ENCODE data around the gene ADAMTS15.

ADAMTS15 gene, protein sequence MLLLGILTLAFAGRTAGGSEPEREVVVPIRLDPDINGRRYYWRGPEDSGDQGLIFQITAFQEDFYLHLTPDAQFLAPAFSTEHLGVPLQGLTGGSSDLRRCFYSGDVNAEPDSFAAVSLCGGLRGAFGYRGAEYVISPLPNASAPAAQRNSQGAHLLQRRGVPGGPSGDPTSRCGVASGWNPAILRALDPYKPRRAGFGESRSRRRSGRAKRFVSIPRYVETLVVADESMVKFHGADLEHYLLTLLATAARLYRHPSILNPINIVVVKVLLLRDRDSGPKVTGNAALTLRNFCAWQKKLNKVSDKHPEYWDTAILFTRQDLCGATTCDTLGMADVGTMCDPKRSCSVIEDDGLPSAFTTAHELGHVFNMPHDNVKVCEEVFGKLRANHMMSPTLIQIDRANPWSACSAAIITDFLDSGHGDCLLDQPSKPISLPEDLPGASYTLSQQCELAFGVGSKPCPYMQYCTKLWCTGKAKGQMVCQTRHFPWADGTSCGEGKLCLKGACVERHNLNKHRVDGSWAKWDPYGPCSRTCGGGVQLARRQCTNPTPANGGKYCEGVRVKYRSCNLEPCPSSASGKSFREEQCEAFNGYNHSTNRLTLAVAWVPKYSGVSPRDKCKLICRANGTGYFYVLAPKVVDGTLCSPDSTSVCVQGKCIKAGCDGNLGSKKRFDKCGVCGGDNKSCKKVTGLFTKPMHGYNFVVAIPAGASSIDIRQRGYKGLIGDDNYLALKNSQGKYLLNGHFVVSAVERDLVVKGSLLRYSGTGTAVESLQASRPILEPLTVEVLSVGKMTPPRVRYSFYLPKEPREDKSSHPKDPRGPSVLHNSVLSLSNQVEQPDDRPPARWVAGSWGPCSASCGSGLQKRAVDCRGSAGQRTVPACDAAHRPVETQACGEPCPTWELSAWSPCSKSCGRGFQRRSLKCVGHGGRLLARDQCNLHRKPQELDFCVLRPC

DNA sequence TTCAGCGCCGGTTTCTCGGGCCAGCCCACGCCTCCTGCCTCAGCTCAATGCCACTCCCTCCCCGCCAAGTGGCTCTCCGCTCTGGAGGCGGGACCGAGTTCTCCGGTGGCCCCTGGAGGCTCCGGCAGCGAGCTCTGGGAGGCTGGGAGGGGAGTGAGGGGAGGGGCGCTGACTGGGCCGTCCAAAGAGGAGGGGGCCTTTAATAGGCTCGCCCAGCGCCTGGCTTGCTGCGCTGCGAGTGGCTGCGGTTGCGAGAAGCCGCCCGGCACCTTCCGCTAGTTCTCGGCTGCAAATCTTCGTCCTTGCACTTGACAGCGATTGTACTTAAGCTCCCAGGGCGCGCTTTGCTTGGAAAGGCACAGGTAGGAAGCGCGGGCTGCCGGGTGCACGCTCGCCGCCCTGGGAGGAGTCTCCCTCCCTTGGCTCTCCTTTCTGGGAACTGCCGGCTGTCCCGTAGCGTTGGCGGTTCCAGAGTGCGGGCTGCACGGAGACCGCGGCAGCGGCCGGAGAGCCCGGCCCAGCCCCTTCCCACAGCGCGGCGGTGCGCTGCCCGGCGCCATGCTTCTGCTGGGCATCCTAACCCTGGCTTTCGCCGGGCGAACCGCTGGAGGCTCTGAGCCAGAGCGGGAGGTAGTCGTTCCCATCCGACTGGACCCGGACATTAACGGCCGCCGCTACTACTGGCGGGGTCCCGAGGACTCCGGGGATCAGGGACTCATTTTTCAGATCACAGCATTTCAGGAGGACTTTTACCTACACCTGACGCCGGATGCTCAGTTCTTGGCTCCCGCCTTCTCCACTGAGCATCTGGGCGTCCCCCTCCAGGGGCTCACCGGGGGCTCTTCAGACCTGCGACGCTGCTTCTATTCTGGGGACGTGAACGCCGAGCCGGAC is at the start of gene ADAMTS15:
TSS of gene ADAMTS15 (plus strand) at position 230 of the 894 bp plus-strand sequence. CDS start at position 559, 329 bp downstream.
- peak; percentile 84 to 89 for DNase-seq

DNA sequence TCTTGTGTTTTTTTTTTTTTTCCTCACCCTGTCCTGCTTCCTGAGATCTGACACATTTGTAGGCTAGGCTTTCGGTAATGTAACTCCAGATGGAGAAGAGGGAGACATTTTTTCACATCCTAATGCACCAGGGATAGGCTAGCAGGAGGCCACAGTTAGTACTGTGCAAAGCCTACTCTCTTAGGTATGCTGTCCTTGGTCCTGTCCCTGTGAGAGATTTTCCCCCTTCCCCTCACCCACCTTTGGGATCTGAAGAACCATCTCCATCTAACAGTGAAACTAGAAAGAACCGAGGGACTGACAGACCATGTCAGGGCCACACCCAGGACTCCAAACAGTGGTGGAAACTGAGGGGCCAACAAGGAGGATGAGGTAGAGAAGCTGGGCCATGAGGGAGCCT is 49.2 kb upstream of the ADAMTS15 start:
- no peak for DNase-seq

DNA sequence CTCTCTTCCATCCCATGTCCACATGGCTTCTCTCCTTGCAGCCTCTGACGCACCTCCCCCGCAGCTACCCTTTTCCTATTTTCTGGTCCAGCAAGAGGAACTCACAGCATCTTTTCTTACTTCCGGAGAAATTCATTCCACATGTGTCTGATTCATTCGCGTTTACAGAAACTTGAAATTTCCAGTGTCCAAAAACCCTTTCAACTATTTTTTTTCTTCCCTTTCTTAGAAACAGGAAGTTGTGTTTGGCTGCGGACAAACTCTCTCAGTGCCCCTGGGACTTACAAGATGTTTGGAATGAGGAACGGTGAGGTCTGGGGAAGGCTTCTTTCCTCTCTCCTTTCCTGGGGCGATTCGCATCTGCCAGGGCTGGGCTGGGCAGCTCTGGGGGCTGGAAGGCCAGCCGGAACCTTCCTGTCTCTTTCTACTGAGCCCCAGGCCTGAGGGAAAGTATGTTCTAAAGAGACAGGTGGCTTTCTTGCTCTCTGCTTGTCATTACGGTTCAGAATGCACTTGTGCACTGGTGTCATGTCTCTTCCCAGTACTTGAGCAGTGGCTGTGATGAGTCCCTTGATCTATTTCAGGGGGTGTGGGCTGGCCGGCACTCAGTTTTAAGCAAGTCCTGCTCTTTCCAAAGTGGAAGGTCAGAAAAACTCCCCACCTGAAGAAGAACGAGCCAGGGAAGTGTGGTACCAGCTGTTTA is 47.5 kb upstream of the ADAMTS15 start:
- DNase-seq: no peak

DNA sequence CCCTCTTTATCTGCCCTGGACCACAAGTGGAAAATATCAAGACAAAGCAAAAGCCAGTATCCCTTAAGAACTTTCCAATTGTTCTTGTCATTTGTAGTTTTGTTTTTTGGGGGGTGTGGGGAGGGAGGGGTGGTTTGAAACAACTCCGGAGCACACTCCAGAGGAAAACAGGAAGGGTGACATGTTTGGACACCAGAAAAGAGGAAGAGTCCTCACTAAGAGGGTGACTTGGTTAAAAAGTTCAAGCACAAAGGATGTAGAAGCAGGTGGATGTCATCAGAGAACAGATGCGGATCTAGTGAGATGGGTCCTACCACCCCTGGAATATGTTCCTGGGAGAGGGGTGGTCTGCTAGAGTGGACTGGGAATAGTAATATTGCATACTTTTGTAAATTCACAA is 45.9 kb upstream of the ADAMTS15 start:
- DNase-seq: no peak

DNA sequence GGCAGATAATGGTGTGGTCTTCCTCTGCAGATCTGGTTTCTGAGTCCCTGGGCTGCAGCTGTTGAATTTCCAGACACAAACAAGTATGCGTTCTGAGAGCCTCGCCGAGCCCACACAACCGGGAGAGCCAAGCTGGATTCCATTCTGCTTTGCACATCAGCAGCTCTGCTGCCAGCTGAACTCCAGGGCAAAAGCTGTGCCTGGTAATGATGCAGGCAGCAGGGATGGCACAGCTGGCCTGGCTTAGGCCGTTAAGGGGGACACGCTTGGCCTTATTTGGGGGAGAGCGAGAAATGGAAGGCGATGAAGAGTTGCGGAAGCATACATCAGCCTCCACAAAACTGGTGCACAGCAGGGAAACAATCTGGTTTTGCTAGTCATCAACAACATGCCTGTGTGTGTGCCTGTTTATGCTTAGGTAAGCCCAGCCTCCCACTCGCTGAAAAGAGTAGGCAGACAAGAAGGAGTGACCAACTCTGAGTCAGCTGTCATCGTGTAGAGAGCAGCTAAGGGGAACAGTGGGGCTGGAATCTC is 45.1 kb upstream of the ADAMTS15 start:
- no peak for DNase-seq

DNA sequence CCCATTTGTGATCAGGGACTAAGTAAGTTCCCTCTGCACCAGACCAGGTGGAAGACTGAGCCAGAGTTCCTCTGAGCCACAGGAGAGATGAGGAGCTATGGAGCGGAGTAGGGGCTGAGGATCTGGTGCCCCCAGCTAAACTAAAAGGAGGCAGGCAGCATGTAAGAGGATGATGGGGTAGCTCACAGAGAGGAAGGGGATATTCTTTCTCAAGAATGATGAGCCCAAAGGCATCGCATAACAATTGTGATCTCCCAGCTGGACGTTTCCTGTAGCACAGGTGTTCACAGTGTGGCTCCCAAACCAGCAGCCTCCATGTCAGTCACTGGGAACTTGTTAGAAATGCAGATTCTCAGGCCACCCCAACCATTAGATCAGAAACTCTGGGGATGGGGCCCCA is 44.5 kb upstream of the ADAMTS15 start:
- no peak for DNase-seq

DNA sequence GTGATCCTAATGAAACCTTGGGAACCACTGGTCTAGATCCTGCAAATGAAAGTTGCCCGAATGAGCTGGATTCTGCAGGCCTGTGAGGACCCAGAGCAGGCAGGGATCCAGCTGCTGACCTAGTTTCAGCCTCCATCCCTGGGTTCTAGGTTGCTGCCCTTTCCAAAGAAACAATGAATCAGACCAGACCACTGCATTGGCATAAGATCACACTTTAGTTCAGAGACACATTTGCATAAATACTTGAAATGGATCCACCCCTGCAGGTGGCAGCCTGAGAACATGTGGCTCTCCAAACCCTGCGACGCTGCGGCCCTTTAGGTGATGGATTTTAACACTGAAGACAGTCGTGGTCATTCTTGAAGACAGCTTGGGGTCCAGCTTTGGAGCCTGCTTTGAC is 43.7 kb upstream of the ADAMTS15 start:
- DNase-seq: peak in 1 of 2 experiments; percentile 46

DNA sequence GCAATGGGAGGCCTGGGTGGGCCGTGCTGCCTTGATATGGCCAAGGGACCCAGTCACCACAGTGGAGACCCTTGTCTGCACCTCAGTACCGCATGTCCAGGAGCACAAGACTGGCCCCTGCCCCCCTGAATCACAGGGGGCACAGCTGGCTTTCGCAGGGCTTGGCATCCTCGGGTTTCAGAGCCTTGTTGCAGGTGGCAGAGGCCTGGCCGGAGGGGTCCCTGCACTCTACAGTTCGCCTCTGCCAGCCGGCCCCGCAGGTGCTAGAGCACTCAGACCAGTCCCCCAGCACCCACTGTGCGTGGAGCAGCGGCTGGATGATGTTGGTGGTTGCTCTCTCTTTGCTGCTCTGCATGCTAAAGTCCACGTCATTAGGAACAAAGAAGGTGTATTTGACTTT is 43.0 kb upstream of the ADAMTS15 start:
- no peak for DNase-seq

DNA sequence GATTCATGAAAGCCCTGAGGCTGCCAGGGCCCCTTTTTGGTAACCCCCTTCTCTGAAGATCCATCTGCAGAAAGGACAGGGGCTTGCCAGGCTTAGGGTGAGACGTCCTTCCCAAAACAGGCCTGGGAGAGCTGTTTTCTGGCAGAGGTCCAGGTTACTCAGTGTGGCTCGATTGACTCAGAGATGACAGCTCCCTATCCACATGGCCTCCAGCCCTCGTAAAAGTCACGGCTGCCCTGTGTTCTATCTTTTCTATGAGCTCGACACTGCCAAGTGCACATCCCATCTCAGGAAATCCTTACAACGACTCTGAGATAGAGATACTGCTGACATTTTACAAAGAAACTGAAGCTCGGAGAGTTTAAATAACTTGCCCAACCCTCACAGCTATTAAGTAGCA is 40.5 kb upstream of the ADAMTS15 start:
- no peak for DNase-seq

DNA sequence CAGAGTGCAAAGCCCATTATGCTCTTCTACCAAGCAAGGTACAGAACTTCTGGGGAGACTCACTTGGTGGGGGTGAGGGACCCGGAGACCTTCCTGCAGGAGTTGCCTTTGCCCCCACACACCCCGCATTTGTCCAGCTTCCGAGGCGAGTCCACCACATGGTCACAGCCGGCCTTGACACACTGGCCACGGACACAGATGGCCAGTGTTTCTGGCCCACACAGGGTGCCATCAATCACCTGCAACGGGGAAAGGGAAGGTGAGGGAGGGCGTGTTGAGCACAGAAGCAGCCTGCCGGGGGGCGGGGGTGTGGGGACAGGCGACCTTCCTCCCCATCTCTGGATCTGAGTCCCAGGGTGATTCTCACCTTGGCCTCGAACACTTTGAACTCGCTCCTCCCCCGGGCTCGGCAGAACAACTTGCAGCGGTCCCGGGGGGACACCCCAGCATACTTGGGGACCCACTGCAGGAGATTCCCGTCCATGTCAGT is 40.0 kb upstream of the ADAMTS15 start:
- DNase-seq: no peak

DNA sequence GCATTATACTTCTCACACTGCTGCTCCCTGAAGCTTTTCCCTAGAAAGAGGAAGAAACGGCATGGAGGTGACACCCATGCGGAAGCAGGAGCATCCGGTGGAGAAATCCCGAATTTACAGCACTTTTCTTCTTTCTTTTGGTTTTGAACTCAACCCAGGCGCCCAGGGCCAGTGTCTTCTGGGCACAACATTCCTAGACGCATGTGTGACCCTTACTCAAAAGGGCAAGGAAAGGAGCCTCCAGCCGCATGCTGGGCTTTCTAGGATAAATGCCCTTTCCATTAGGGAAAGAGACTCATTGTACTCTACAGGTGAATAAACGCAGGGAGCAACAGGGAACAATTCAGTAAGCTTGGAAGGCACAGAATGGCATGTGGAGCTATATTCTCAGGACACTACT is 39.5 kb upstream of the ADAMTS15 start:
- no peak for DNase-seq

DNA sequence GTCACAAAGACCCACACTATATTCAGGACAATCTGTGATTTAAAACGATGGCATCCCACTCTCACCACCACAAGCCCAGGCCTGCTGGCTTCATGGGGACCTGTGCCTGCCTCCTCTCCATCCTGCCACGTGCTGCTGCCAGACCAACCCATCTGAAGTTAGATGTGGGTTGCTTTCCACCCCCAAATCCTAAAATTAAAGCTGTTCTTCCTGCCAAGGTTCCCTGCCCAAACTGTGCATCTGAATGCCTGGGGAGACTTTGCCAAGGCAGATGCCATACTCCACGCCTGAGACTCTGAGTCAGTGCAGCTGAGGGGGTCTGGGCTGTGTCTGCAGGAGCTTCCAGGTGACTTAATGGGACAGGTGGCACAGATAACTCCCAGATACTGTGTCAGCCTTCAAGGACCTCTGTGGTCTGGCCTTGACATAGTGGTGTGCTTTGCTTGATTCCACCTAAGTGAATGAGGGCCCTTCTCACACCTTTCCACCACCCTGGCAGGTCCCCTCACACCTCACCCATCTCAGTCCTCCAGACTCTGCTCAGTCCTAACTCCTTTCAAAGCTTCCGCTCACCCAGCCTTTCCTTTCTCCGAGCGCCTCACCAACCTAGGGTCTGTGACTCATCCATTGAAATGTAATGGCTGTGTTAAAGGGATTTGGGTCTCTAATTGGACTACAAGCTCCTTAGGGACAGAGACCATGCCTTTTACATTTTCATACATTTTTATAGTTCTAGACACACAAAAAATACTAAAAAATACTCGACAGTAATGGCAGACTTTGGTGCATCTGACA is 38.7 kb upstream of the ADAMTS15 start:
- DNase-seq: no peak

DNA sequence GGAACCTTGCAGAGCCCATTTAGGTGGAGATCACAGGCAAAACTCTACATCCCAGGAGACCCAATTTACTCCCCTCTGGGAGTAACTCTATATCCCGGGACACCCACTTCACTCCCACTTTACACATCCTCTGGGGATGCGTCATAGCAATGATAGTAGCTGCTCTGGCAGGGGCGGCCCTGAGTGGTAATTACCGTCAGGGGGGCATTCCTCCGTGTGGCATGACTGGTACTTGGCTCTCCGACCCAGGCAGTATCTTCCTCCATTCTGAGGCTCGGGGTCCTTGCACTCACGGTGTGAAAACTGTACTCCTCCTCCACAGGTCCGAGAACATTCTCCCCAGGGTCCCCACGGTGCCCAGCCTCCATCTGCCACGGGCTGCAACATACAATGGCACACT is 37.2 kb upstream of the ADAMTS15 start:
- DNase-seq: no peak

DNA sequence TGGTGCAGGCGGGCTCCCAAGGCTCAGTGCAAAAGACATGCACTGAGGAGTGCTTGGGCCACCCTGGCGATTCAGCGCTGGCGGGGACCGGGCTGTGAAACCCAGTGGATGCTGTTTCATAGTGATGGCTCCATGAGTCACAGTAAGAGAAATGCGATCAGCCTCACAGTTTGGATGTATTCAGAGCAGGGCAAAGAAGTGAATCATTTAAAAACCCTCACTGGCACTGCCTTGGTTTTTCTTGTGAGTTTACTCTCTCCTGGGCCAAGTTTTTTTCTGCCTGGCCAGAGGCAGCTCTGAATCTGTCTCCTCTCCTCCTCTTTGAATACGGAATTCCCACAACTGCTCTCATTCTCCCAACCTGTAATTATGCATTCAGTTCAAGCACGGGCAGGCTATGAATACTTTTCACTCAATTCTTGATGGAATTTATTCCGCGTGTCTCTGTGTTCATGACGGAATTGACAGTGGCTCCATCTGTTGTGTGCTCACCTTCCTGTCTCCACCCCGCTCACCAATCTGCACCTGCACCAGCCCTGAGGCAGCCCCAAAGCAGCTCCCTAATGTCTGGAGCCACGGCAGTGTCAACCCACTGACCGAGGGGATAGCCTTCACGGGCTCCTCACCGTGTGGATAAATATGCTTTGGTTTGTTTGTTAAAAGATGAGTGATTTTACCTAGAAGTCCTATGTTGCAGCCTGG is 34.9 kb upstream of the ADAMTS15 start:
- no peak for DNase-seq

DNA sequence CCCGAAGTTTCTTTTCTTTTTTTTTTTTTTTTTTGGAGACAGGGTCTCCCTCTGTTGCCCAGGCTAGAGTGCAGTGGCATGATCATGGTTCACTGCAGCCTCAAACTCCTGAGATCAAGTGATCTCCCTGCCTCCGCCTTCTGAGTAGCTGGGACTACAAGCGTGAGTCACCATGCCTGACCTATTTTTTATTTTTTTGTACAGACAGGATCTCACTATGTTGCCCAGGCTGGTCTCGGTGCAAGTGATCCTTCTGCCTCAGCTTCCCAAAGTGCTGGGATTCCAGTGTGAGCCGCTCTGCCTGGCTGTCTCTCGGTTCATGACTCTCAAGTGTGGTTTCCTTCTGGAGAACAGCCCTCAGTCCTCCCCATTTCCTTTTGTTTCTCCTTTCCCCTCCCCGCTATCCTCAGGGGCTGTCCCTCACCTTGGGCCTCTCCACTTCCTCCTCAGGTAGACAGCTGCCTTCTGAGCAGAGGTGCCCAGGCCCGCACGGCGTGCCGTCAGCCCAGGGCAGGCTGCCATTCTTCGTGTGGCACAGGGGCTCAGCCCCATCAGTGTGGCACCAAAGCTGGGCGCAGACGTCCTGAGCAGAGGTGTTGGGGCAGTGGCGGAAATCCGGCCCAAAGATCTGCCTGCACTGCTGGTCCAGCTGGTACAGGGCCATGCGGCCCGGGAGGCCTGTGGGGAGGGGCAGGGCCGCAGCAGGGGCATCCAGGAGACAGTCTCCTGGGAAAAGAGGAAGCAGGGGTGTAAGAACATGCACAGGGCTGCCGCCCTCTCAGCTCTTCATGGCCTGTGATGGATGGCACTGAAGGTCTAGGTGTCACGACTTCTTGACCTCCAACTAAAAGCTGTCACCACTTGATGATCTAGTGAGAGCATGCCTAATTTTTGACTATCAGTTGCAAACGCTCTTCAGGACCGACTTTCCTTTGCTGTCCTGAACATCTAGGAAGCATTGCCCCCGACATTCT is 34.1 kb upstream of the ADAMTS15 start:
- no peak for DNase-seq

DNA sequence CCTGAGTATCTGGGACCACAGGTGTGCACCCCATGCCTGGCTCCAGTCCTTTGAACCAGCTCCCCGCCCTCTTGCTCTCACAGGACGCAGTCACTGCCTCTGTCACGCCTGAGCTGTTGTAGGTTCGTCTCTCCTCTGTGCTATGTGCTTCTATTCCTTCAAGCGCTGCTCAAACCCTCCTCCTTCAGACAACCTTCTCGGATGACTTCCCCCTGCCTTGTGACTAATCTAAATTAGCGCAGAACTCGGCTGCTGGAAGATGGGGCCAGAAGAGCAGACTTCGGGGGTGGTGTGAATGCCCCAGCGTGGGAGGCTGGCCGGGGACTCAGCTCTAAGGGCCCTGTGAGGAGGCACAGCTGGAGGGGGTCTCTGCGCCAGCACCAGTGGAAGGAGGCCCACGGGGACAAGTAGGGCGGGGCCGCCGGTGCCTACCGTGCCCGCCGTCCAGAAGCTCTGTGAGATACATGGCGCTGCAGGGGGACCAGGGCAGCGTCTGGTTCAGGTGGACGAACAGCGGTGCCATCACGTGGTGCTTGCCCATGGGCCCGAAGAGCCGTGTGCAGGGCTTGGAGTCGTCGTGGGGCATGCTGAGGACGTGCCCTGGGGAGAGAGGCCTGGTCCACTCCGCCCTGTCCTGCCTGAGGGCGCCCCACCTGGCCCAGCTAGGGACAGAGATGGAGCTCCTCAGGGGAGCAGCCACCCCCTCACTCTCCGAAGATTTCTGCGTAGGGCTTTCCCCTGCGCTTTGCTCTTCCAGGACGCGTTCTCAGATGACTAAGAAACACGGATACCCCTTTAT is 32.5 kb upstream of the ADAMTS15 start:
- DNase-seq: no peak

DNA sequence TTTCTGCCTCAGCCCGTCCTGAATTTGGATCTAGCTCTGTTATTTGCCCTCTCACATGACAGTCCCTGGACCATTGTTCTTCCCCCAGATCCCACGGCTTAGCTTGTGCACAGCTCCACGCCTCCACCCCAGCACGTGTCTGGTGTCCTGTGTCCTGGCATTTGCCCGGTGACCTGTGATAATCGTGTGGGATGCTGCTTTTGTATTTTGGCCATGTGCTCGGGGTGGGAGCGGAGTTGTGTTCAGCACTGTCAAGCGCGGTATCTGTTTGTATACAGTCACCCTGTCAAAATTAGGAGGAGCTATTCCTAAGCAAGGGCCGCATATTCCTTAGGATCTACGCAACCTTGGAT is 31.9 kb upstream of the ADAMTS15 start:
- DNase-seq: no peak

DNA sequence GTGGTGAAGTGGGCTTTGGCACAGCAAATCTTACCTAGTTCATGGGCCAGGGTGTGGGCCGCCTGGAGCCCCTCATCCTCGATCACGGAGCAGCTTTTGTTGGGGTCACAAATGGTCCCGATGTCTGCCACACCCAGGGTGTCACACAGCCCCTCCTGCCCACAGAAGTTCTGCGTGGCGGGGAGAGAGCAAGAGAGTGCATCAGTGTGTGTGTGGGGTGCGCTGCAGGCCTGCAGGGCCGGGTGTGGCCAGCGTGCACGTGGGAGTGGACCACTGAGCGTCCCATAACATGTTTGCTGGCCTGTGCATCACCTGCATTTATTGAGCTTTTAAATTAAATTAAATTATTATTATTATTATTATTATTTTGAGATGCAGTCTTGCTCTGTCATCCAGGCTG is 31.5 kb upstream of the ADAMTS15 start:
- no peak for DNase-seq
